GM12878 (cell line): ENCODE results near the gene GNAO1. TPM values are rescaled to one million over a fixed set of nuclear protein-coding genes. Genes with fewer than 3 reads are reported as not detected.

Experiments
- ATAC-seq: fragments of 200-7000 bp; cut with Tn5 transposase; 3 replicates; pipeline ENCODE4 v1.9.1; 2020; ENCODE audit warnings: mild to moderate bottlenecking, moderate library complexity
- BruUV-seq: library from RNA; stranded (reverse); fragments of 400-500 nt; replicated peaks from 2 replicates; lab custom pipeline; 2021; lab: Mats Ljungman, UMichigan
- CTCF ChIA-PET: fragments of 300-600 bp; sonication (Branson Sonifier 250); formaldehyde crosslinking; extraction: SDS; loops from one replicate; lab custom pipeline; 2021; ENCODE audit warnings: inconsistent platforms; lab: Yijun Ruan, JAX
- POLR2A ChIA-PET: fragments of 350-600 bp; formaldehyde crosslinking; extraction: SDS; loops from one replicate; lab custom pipeline; 2021; ENCODE audit warnings: inconsistent platforms; lab: Charles Lee
- RAD21 ChIA-PET: fragments of 300-600 bp; sonication (Branson Sonifier 250); formaldehyde crosslinking; loops from one replicate; lab custom pipeline; 2023; ENCODE audit warnings: antibody characterized with exemption; ENCODE audit not compliant: unreplicated experiment; lab: Charles Lee
- SMC1A ChIA-PET: fragments of 300-600 bp; sonication (Branson Sonifier 250); formaldehyde crosslinking; loops from one replicate; lab custom pipeline; 2023; ENCODE audit not compliant: unreplicated experiment, uncharacterized antibody; lab: Charles Lee
- DNase-seq: peaks from one replicate; pipeline ENCODE4 v3.0.0-alpha.2; 2011; ENCODE audit warnings: low read depth, low spot score
- FAIRE-seq: peaks from 3 replicates; lab custom pipeline; 2011; peaks lifted over from hg19 to GRCh38; lab: Jason Lieb, UNC
- H2AFZ ChIP-seq: 2 replicates; pipeline ENCODE4 v1.6.0; 2011; ENCODE audit warnings: low read depth, low read length, control low read depth; ENCODE audit not compliant: control insufficient read depth
- H3K27ac ChIP-seq: 2 replicates; pipeline ENCODE4 v1.5.1; 2011; ENCODE audit warnings: control low read depth; ENCODE audit not compliant: control insufficient read depth, insufficient read depth
- H3K27me3 ChIP-seq, 2 experiments: replicated peaks in 1 of 2; 2 replicates each; pipeline versions ENCODE4 v1.6.0 to v1.6.1; 2011; ENCODE audit warnings: low read length in 1 of 2; ENCODE audit not compliant: control insufficient read depth in 2 of 2, insufficient read depth in 2 of 2
- H3K36me3 ChIP-seq, 2 experiments: 2 replicates each; pipeline ENCODE4 v1.5.1; 2011; ENCODE audit warnings: low read length in 1 of 2; ENCODE audit not compliant: control insufficient read depth in 2 of 2, insufficient read depth in 2 of 2
- H3K4me1 ChIP-seq: 2 replicates; pipeline ENCODE4 v1.6.1; 2011; ENCODE audit warnings: mild to moderate bottlenecking, low read length, moderate library complexity, mixed read lengths; ENCODE audit not compliant: control insufficient read depth, insufficient read depth
- H3K4me2 ChIP-seq: 2 replicates; pipeline ENCODE4 v1.6.0; 2011; ENCODE audit warnings: control low read depth; ENCODE audit not compliant: control insufficient read depth, insufficient read depth
- H3K4me3 ChIP-seq: fragments of 200-600 bp; sonication (generic); 2 replicates; pipeline ENCODE4 v1.5.1; 2016
- H3K79me2 ChIP-seq: 2 replicates; pipeline ENCODE4 v1.6.0; 2011; ENCODE audit warnings: low read length; ENCODE audit not compliant: control insufficient read depth, insufficient read depth
- H3K9ac ChIP-seq: 2 replicates; pipeline ENCODE4 v1.8.0; 2011; ENCODE audit warnings: low read length, control low read depth, mixed read lengths; ENCODE audit not compliant: control insufficient read depth, insufficient read depth
- H3K9me3 ChIP-seq: replicated peaks from 3 replicates; pipeline ENCODE4 v1.5.1; 2011; ENCODE audit warnings: mild to moderate bottlenecking, low read length; ENCODE audit not compliant: control insufficient read depth, insufficient read depth
- H4K20me1 ChIP-seq: 2 replicates; pipeline ENCODE4 v1.6.0; 2011; ENCODE audit not compliant: control insufficient read depth, insufficient read depth
- CHD4 ChIP-seq: fragments of 200-600 bp; sonication (generic); IDR thresholded peaks from 2 replicates; pipeline ENCODE4 v1.6.1; 2016; ENCODE audit warnings: mild to moderate bottlenecking
- ELK1 ChIP-seq: IDR thresholded peaks from 2 replicates; pipeline ENCODE4 v1.6.1; 2012; ENCODE audit warnings: low read depth, low read length, improper control_type of control experiment
- GABPA ChIP-seq: IDR thresholded peaks from 2 replicates; pipeline ENCODE4 v1.6.1; 2014; ENCODE audit warnings: antibody characterized with exemption, low read depth, mild to moderate bottlenecking, inconsistent platforms
- NR2F1 ChIP-seq: fragments of 450-650 bp; conservative IDR thresholded peaks from 2 replicates; pipeline ENCODE4 v1.6.1; 2017; ENCODE audit warnings: mild to moderate bottlenecking
- RFX5 ChIP-seq: IDR thresholded peaks from 2 replicates; pipeline ENCODE4 v1.6.1; 2011; ENCODE audit warnings: low read depth, low read length, improper control_type of control experiment
- SMARCA5 ChIP-seq: fragments of 450-650 bp; IDR thresholded peaks from 2 replicates; pipeline ENCODE4 v1.6.1; 2017; ENCODE audit warnings: mild to moderate bottlenecking
- TBL1XR1 ChIP-seq: IDR thresholded peaks from 2 replicates; pipeline ENCODE4 v1.6.1; 2012; ENCODE audit warnings: low read depth, low read length, improper control_type of control experiment
- ZBTB33 ChIP-seq: fragments of 450-650 bp; IDR thresholded peaks from 2 replicates; pipeline ENCODE4 v1.6.1; 2017; ENCODE audit warnings: mild to moderate bottlenecking
- ZNF24 ChIP-seq: fragments of 450-650 bp; IDR thresholded peaks from 2 replicates; pipeline ENCODE4 v1.6.1; 2017; ENCODE audit warnings: antibody characterized with exemption, mild to moderate bottlenecking
- WGBS: methylation state at CpG from one replicate; pipeline ENCODE4 v1.1.6; 2016; ENCODE audit warnings: low lambda C conversion rate; ENCODE audit not compliant: insufficient replicate concordance, insufficient coverage; ENCODE audit errors: missing lambda C conversion rate; 5-methylcytosine and 5-hydroxymethylcytosine counted together
- in situ Hi-C: fragments of 300-500 bp; cut with MboI; formaldehyde crosslinking; loops from 9 replicates; pipeline ENCODE4 v1.14.3; 2018; ENCODE audit warnings: mixed read lengths
- intact Hi-C: fragments of 100-400 bp; cut with micrococcal nuclease; formaldehyde crosslinking; loops from one replicate; pipeline ENCODE4 v1.14.2; 2022; ENCODE audit not compliant: unreplicated experiment
- polyA plus RNA-seq, 11 experiments: library from polyadenylated mRNA; depleted of rRNA in 4 of 11; unstranded in 6 of 11; stranded (reverse) in 5 of 11; fragments of >200 nt; fragmentation: Nextera tagmentation in 4 of 11; fragmentation: Illumina TruSeq in 1 of 11; extraction: Ambion mirVana in 4 of 11; extraction: Trizol in 1 of 11; gene quantifications; 1 replicate in 1 of 11; 2 replicates in 10 of 11; pipeline versions ENCODE4 v1.2.1 to v1.2.3, GENCODE V29; 2011 to 2016; ENCODE audit warnings: inconsistent platforms in 2 of 11, missing spikeins in 2 of 11, low read depth in 1 of 11
- total RNA-seq, 4 experiments: library from RNA; depleted of rRNA in 3 of 4; stranded (reverse); fragments of >200 nt in 3 of 4; fragmentation: Illumina TruSeq in 1 of 4; extraction: Trizol in 1 of 4; gene quantifications; 2 replicates each; pipeline versions ENCODE4 v1.2.1 to v1.2.3, GENCODE V29; 2013 to 2021
- TF ChIP-seq, protein P1 (sequence below): fragments of 450-650 bp; IDR thresholded peaks from 2 replicates; pipeline ENCODE4 v1.6.1; 2017; ENCODE audit warnings: mild to moderate bottlenecking, low read depth, inconsistent platforms; ENCODE audit not compliant: poor library complexity, severe bottlenecking
- TF ChIP-seq, protein P2 (sequence below): fragments of 450-650 bp; formaldehyde crosslinking; IDR thresholded peaks from 2 replicates; pipeline ENCODE4 v1.5.0; 2022; ENCODE audit warnings: mild to moderate bottlenecking, missing genetic modification characterization

The GNAO1 gene
- total and polyA plus RNA-seq, 10 of the 15 experiments (the other 5 are each of a cell fraction or from before 2014, with no cell fraction given) = 0.05 to 0.28 (median 0.14) TPM; not detected in 6

GRCh38 chr16:56343661-56344517, 152.6 kb downstream of the GNAO1 start:
- no peaks in the 10 kb centered on the region for H3K79me2 ChIP-seq
- ChIA-PET RAD21 (no interaction called here), SMC1A (no interaction called here), CTCF (no interaction called here), POLR2A (no interaction called here)
- no peaks in the 10 kb centered on the region; the same call in 1 of the 2 replicates for H4K20me1 ChIP-seq
- intact Hi-C loops (no loop called here), in situ Hi-C loops (no loop called here)
- WGBS = 55% methylated on average over 27 of the region's 27 CpGs
- DNase-seq = no peak
- no peak for ATAC-seq
- no TSS peak for BruUV-seq
- no peaks in the 10 kb centered on the region for H3K4me1 ChIP-seq
- H3K9ac ChIP-seq = no peak overlapping the region
- H2AFZ ChIP-seq = no peak overlapping the region
- no peak for FAIRE-seq
- H3K36me3 ChIP-seq = no peaks in the 10 kb centered on the region
- no peak overlapping the region for H3K27ac ChIP-seq
- H3K27me3 ChIP-seq = no peaks in the 10 kb centered on the region; a peak in 1 of 4 replicates
- H3K9me3 ChIP-seq = no peaks in the 10 kb centered on the region
- H3K4me3 ChIP-seq = no peak overlapping the region
- H3K4me2 ChIP-seq = no peak overlapping the region
- TF ChIP-seq SMARCA5 (no peak), ZNF24 (no peak), RFX5 (no peak), TBL1XR1 (no peak), NR2F1 (no peak), ELK1 (no peak), CHD4 (no peak), ZBTB33 (no peak), GABPA (no peak)
- TF ChIP-seq, protein P1, sequence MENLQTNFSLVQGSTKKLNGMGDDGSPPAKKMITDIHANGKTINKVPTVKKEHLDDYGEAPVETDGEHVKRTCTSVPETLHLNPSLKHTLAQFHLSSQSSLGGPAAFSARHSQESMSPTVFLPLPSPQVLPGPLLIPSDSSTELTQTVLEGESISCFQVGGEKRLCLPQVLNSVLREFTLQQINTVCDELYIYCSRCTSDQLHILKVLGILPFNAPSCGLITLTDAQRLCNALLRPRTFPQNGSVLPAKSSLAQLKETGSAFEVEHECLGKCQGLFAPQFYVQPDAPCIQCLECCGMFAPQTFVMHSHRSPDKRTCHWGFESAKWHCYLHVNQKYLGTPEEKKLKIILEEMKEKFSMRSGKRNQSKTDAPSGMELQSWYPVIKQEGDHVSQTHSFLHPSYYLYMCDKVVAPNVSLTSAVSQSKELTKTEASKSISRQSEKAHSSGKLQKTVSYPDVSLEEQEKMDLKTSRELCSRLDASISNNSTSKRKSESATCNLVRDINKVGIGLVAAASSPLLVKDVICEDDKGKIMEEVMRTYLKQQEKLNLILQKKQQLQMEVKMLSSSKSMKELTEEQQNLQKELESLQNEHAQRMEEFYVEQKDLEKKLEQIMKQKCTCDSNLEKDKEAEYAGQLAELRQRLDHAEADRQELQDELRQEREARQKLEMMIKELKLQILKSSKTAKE = no peak
- TF ChIP-seq, protein P2, sequence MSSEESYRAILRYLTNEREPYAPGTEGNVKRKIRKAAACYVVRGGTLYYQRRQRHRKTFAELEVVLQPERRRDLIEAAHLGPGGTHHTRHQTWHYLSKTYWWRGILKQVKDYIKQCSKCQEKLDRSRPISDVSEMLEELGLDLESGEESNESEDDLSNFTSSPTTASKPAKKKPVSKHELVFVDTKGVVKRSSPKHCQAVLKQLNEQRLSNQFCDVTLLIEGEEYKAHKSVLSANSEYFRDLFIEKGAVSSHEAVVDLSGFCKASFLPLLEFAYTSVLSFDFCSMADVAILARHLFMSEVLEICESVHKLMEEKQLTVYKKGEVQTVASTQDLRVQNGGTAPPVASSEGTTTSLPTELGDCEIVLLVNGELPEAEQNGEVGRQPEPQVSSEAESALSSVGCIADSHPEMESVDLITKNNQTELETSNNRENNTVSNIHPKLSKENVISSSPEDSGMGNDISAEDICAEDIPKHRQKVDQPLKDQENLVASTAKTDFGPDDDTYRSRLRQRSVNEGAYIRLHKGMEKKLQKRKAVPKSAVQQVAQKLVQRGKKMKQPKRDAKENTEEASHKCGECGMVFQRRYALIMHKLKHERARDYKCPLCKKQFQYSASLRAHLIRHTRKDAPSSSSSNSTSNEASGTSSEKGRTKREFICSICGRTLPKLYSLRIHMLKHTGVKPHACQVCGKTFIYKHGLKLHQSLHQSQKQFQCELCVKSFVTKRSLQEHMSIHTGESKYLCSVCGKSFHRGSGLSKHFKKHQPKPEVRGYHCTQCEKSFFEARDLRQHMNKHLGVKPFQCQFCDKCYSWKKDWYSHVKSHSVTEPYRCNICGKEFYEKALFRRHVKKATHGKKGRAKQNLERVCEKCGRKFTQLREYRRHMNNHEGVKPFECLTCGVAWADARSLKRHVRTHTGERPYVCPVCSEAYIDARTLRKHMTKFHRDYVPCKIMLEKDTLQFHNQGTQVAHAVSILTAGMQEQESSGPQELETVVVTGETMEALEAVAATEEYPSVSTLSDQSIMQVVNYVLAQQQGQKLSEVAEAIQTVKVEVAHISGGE (CRISPR knock-in tag) = no peak
